Common myeloid progenitor, CD34-positive (primary cell): ENCODE data around the gene PAM.
"Not testable (repeated sequence)": the region's sequence is repeated elsewhere in the genome, so short reads cannot be mapped to it uniquely, and the experiment has no call there.

Experiments
- CTCF ChIA-PET: fragments of 350-600 bp; sonication (Branson Sonifier 250); formaldehyde crosslinking; loops from one replicate; lab custom pipeline; 2021; ENCODE audit warnings: antibody characterized with exemption; lab: Charles Lee
- POLR2A ChIA-PET: fragments of 350-600 bp; sonication (Branson Sonifier 250); formaldehyde crosslinking; loops from one replicate; lab custom pipeline; 2021; ENCODE audit warnings: antibody characterized with exemption; lab: Charles Lee
- DNase-seq, 3 donors: peaks; one replicate each; pipeline versions ENCODE4 v3.0.0 to v3.0.0-alpha.2; 2013
- H3K27ac ChIP-seq, 2 experiments: 1 replicate in 1 of 2; 2 replicates in 1 of 2; pipeline ENCODE4 v1.7.0; 2013; ENCODE audit warnings: inconsistent platforms in 2 of 2, low read length in 2 of 2, mild to moderate bottlenecking in 2 of 2, low read depth in 1 of 2, moderate library complexity in 1 of 2; ENCODE audit not compliant: severe bottlenecking in 2 of 2, insufficient read depth in 1 of 2, poor library complexity in 1 of 2
- H3K27me3 ChIP-seq, 5 experiments: replicated peaks in 2 of 5; 1 replicate in 3 of 5; 2 replicates in 2 of 5; pipeline versions ENCODE4 v1.6.1 to v1.7.0; 2013; ENCODE audit warnings: low read length in 4 of 5, mild to moderate bottlenecking in 2 of 5, moderate library complexity in 2 of 5, inconsistent platforms in 1 of 5; ENCODE audit not compliant: insufficient read depth in 5 of 5, control insufficient read depth in 4 of 5
- H3K36me3 ChIP-seq, 4 experiments: 1 replicate in 2 of 4; 2 replicates in 2 of 4; pipeline versions ENCODE4 v1.6.1 to v1.7.0; 2013; ENCODE audit warnings: low read length in 3 of 4, control low read depth in 1 of 4, mild to moderate bottlenecking in 1 of 4; ENCODE audit not compliant: control insufficient read depth in 4 of 4, insufficient read depth in 4 of 4
- H3K4me1 ChIP-seq, 4 experiments: 1 replicate in 3 of 4; 2 replicates in 1 of 4; pipeline versions ENCODE4 v1.6.1 to v1.7.1; 2013; ENCODE audit warnings: low read length in 3 of 4, mild to moderate bottlenecking in 3 of 4, control low read depth in 1 of 4, inconsistent platforms in 1 of 4, moderate library complexity in 1 of 4; ENCODE audit not compliant: control insufficient read depth in 4 of 4, insufficient read depth in 4 of 4; ENCODE audit errors: control extremely low read depth in 1 of 4
- H3K4me3 ChIP-seq, 7 experiments: 1 replicate in 4 of 7; 2 replicates in 3 of 7; pipeline versions ENCODE4 v1.5.1 to v1.7.0; 2013; ENCODE audit warnings: mild to moderate bottlenecking in 7 of 7, low read length in 6 of 7, moderate library complexity in 6 of 7, inconsistent platforms in 2 of 7, low read depth in 2 of 7, control low read depth in 1 of 7; ENCODE audit not compliant: insufficient read depth in 4 of 7, control insufficient read depth in 1 of 7; ENCODE audit errors: extremely low read depth in 1 of 7
- H3K9me3 ChIP-seq, 5 experiments: 1 replicate in 4 of 5; 2 replicates in 1 of 5; pipeline versions ENCODE4 v1.6.1 to v1.7.1; 2013; ENCODE audit warnings: low read length in 4 of 5, mild to moderate bottlenecking in 2 of 5, inconsistent platforms in 1 of 5, low read depth in 1 of 5, moderate library complexity in 1 of 5; ENCODE audit not compliant: control insufficient read depth in 4 of 5, insufficient read depth in 2 of 5; ENCODE audit errors: control extremely low read depth in 1 of 5
- WGBS: methylation state at CpG from one replicate; pipeline ENCODE4 v1.1.5; 2013; ENCODE audit not compliant: insufficient coverage; 5-methylcytosine and 5-hydroxymethylcytosine counted together

PAM gene

DNA sequence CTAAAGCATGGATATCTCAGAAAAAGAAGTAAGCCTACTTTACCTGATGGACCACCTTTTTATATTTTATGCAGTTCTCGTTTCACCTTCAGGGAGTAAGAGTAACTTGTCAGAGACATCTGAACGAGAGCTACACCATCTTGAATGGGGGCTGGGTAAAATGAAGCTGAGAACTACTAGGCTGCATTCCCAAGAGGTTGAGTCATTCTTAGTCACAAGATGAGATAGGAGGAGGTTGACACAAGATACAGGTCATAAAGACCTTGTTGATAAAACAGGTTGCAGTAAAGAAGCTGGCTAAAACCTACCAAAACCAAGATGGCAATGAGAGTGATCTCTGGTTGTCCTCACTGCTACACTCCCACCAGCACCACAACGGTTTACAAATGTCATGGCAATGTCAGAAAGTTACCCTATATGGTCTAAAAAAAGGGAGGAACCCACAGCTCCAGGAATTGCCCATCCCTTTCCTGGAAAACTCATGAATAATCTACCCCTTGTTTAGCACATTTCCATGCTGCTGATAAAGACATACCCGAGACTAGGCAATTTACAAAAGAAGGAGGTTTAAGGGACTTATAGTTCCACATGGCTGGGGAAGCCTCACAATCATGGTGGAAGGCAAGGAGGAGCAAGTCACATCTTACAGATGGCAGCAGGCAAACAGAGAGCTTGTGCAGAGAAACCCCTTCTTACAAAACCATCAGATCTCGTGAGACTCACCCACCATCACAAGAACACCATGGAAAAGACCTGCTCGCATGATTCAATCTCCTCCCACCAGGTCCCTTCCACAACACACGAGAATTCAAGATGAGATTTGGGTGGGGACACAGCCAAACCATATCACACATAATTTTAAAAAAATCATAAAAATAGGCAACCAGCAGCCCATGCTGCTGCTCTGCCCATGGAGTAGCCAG, 302.4 kb downstream of the PAM start:
- CTCF ChIA-PET = interaction anchor here (1.1 to 1.2 kb wide), 2 partner anchors 16 to 376 kb away, joined by 3 read pairs; no protein-coding TSS in a partner anchor
- H3K4me1 ChIP-seq = no peaks in the 10 kb centered on the region
- no peaks in the 10 kb centered on the region for H3K27me3 ChIP-seq
- H3K27ac ChIP-seq = no peak overlapping the region
- H3K4me3 ChIP-seq = no peak overlapping the region
- H3K36me3 ChIP-seq = no peaks in the 10 kb centered on the region
- no peak for DNase-seq
- H3K9me3 ChIP-seq = no peaks in the 10 kb centered on the region
- POLR2A ChIA-PET = no interaction called here
- 97% methylated on average over 6 of the region's 7 CpGs for WGBS

DNA sequence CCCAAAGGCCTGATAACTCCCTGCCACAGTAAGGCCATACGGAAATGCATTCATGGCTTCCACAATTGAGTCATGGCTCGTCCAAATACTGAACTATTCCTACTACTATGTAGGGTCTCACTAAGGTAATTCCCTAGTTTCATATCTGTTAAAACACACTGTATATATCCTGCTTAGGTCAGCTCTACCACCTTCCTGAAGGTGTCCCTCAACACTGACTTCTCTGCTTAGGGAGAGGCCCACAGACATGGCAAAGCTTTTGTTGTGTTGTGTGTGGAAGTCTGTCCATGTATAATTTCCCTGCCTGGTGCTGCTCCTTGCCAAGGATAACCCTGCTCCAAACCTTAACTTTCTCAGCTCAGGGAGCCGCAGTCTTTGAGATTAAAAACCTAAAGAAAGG, 304.4 kb downstream of the PAM start:
- H3K4me1 ChIP-seq = no peaks in the 10 kb centered on the region

DNA sequence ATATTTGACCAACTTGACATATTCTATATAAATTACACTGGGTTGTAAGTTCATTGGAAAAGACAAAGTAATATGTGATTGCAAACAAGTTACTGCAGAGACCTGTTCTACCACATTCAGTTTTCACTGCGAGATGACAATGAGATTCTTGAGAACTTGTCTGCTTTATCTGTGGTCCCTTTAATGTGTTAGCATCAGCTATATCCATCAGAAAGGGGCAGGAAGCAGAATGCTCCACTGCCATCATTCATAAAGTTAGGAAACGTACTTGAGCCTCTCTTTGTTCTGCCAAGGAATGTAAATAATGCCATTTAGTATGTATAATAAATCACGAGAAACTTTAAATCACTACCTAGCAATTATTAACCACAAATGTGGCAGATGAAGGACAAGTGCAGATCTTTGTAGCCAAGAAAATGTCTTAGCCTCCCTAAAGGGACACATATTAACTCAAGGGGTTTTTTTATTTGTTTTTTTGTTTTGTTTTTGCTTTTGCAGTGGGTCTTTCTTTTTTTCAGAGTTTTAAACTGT, 305.4 kb downstream of the PAM start:
- Histone ChIP-seq H3K27ac (no peak overlapping the region), H3K27me3 (no peaks in the 10 kb centered on the region), H3K36me3 (no peaks in the 10 kb centered on the region), H3K4me1 (no peaks in the 10 kb centered on the region), H3K9me3 (no peaks in the 10 kb centered on the region), H3K4me3 (no peak overlapping the region)
- no peak for DNase-seq
- 100% methylated on average over 1 of the region's 3 CpGs for WGBS
- ChIA-PET POLR2A (no interaction called here), CTCF (no interaction called here)

More for the DNA sequence above, 304.4 kb downstream of the PAM start:
- H3K27ac ChIP-seq = no peak overlapping the region
- H3K9me3 ChIP-seq = no peaks in the 10 kb centered on the region
- ChIA-PET POLR2A (no interaction called here), CTCF (no interaction called here)
- WGBS = 96% methylated on average over 3 of the region's 3 CpGs
- DNase-seq = no peak
- H3K36me3 ChIP-seq = no peaks in the 10 kb centered on the region
- no peak overlapping the region for H3K4me3 ChIP-seq
- no peaks in the 10 kb centered on the region for H3K27me3 ChIP-seq

DNA sequence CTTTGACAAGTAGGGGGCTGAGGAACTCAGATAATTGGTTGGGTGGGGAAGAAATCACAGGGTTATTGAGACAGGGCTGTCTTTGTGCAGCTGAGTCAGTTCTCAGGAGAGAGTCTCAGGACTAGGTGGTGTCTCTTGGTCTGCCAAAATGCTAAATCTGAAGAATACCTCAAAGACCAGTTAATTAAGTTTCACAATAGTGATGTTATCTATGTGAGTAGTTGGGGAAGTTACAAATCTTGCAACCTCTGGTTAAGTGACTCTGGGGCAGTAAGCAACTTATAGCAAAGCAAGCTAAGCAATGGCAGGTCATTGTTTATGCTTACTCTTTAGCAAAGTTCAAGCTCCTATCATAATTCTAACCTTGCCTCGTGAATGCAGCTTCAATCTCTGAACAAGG, 311.2 kb downstream of the PAM start:
- ChIA-PET CTCF (interaction anchor here (0.5 to 0.9 kb wide), 2 partner anchors 73 to 754 kb away, joined by 3 to 5 read pairs; no protein-coding TSS in a partner anchor), POLR2A (interaction anchor here (0.6 kb wide), 1 partner anchor 251 kb away, joined by 3 read pairs; no protein-coding TSS in a partner anchor)
- no peaks in the 10 kb centered on the region for H3K36me3 ChIP-seq
- WGBS = 100% methylated on average over 1 of the region's 1 CpG
- H3K4me3 ChIP-seq = no peak overlapping the region
- no peaks in the 10 kb centered on the region for H3K27me3 ChIP-seq
- no peaks in the 10 kb centered on the region for H3K4me1 ChIP-seq
- no peaks in the 10 kb centered on the region for H3K9me3 ChIP-seq
- DNase-seq = peak in 2 of 3 donors; percentile 13 to 17
- H3K27ac ChIP-seq = no peak overlapping the region

DNA sequence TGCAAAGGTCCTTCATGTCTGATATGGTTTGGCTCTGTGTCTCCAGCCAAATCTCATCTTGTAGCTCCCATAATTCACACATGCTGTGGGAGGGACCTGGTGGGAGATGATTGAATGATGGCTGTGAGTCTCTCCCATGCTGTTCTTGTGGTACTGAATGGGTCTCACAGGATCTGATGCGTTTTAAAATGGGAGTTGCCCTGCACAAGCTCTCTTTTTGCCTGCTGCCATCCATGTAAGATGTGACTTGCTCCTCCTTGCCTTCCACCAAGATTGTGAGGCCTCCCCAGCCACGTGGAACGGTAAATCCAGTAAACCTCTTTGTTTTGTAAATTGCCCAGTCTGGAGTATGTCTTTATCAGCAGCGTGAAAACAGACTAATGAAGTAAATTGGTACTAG, 318.4 kb downstream of the PAM start:
- POLR2A ChIA-PET, H3K4me1 ChIP-seq, H3K4me3 ChIP-seq, H3K27me3 ChIP-seq, CTCF ChIA-PET, H3K36me3 ChIP-seq, H3K27ac ChIP-seq, DNase-seq: not testable (repeated sequence)
- WGBS = 100% methylated on average over 1 of the region's 4 CpGs
- peaks cover 3 to 13% (median 6%) of the 10 kb centered on the region in 5 experiments for H3K9me3 ChIP-seq

DNA sequence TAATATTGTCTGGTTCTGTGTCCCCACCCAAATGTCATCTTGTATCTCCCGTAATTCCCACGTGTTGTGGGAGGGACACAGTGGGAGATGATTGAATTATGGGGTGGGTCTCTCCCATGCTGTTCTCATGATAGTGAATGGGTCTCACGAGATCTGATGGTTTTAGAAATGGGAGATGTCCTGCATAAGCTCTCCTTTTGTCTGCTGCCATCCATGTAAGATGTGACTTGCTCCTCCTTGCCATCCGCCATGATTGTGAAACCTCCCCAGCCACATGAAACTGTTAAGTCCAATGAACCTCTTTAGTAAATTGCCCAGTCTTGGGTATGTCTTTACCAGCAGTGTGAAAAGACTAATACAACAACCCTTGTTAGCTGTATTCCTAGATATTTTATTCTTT, 320.3 kb downstream of the PAM start:
- Histone ChIP-seq H3K27ac (no peak overlapping the region), H3K4me1 (no peaks in the 10 kb centered on the region), H3K36me3 (no peaks in the 10 kb centered on the region), H3K4me3 (no peak overlapping the region), H3K9me3 (peaks cover 3 to 20% (median 16%) of the 10 kb centered on the region in 5 experiments), H3K27me3 (no peaks in the 10 kb centered on the region)
- 100% methylated on average over 3 of the region's 4 CpGs for WGBS
- ChIA-PET CTCF (no interaction called here), POLR2A (no interaction called here)
- DNase-seq = no peak
